GM18907 (cell line): ENCODE data around the gene MAP1B.
"Not testable (repeated sequence)": the region's sequence is repeated elsewhere in the genome, so short reads cannot be mapped to it uniquely, and the experiment has no call there.

Experiments
- ATAC-seq: cut with Tn5 transposase; IDR thresholded peaks from one replicate; pipeline ENCODE4 v1.9.1; 2021; ENCODE audit warnings: mild to moderate bottlenecking, moderate library complexity; ENCODE audit not compliant: unreplicated experiment

The MAP1B gene

GRCh38 chr5:72107131-72107900 lies at the start of gene MAP1B:
MAP1B (plus strand) TSS chr5:72107475; CDS start chr5:72107532, 57 bp downstream.
- ATAC-seq: no peak

- no peak for ATAC-seq
Measured at GRCh38 chr5:72057816-72058215, 49.5 kb upstream of the MAP1B start.

GRCh38 chr5:72063219-72063819 lies 44.0 kb upstream of the MAP1B start:
- ATAC-seq: no peak

GRCh38 chr5:72064801-72065570 lies 42.3 kb upstream of the MAP1B start:
- ATAC-seq: no peak

GRCh38 chr5:72065751-72066255 lies 41.5 kb upstream of the MAP1B start:
- ATAC-seq: no peak

- no peak for ATAC-seq
Measured at GRCh38 chr5:72066705-72067107, 40.6 kb upstream of the MAP1B start.

- no peak for ATAC-seq
Measured at GRCh38 chr5:72067682-72068470, 39.4 kb upstream of the MAP1B start.

- no peak for ATAC-seq
Measured at GRCh38 chr5:72070529-72070928, 36.7 kb upstream of the MAP1B start.

- no peak for ATAC-seq
Measured at GRCh38 chr5:72071906-72072305, 35.4 kb upstream of the MAP1B start.

- no peak for ATAC-seq
Measured at GRCh38 chr5:72074251-72074650, 33.0 kb upstream of the MAP1B start.

GRCh38 chr5:72075461-72075860 lies 31.8 kb upstream of the MAP1B start:
- ATAC-seq: no peak

GRCh38 chr5:72076621-72077300 lies 30.5 kb upstream of the MAP1B start:
- ATAC-seq: no peak

- ATAC-seq: no peak
Measured at GRCh38 chr5:72077390-72077789, 29.9 kb upstream of the MAP1B start.

GRCh38 chr5:72079288-72079687 lies 28.0 kb upstream of the MAP1B start:
- ATAC-seq: no peak

- no peak for ATAC-seq
Measured at GRCh38 chr5:72082048-72082447, 25.2 kb upstream of the MAP1B start.

- ATAC-seq: no peak
Measured at GRCh38 chr5:72084876-72085275, 22.4 kb upstream of the MAP1B start.

GRCh38 chr5:72085319-72085718 lies 22.0 kb upstream of the MAP1B start:
- ATAC-seq: no peak

- ATAC-seq: not testable (repeated sequence)
Measured at GRCh38 chr5:72089713-72090112, 17.6 kb upstream of the MAP1B start.

- no peak for ATAC-seq
Measured at GRCh38 chr5:72092074-72092473, 15.2 kb upstream of the MAP1B start.

GRCh38 chr5:72093217-72093616 lies 14.1 kb upstream of the MAP1B start:
- no peak for ATAC-seq
